Measurements from ENCODE around the gene TMEM30B. TPM values are rescaled to one million over a fixed set of nuclear protein-coding genes. Genes with fewer than 3 reads are reported as not detected.

Gene TMEM30B
- total RNA-seq, 4 donors from 2014 or later, result 6.6 to 128 (median 81.9) TPM

DNA sequence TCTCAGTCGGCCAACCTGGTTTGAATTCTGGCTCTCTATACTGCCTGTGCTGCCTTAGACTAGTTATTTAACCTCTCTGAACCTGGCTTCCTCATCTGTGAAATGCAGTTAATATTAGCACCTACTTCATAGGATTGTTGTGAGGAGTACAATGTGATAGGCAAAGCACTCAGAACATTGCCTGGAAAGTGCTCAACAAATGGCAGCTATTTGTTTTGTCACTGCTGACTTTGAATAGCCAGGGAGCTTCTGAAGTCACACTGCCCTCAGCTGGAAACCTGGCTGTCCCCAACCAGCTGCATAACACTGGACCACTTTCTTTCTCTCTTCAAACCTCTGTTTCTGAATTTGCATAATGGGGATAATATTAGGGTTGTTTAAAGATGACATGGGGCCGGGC, 9.6 kb downstream of the TMEM30B start:
- Histone ChIP-seq H3K27me3 (no peaks in the 10 kb centered on the region), H3K36me3 (no peaks in the 10 kb centered on the region), H3K4me1 (no peaks in the 10 kb centered on the region), H3K4me3 (no peak overlapping the region), H3K27ac (no peak overlapping the region), H3K9me3 (no peaks in the 10 kb centered on the region)
- no peak for DNase-seq
- no peak for TF ChIP-seq POLR2A (IDR thresholded peaks at IDR 0.05)
- TF ChIP-seq CTCF (IDR thresholded peaks at IDR 0.05), result no peak

DNA sequence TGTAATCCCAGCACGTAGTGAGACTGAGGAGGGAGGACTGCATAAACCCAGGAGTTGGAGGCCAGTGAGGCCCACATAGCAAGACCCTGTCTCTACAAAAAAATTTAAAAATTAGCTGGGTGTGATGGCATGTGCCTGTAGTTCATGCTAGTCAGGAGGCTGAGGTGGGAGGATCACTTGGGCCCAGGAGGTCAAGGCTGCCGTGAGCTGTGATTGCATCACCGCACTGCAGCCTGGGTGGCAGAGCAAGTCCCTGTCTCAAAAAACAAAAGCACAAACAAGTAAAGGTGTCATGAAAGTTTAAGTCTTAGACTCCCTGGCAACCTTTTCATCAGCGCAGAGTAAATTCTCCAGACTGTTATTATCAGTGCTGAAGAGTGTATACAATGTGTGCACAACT, 10.4 kb downstream of the TMEM30B start:
- Histone ChIP-seq H3K36me3 (no peaks in the 10 kb centered on the region), H3K4me1 (no peaks in the 10 kb centered on the region), H3K27ac (no peak overlapping the region), H3K27me3 (no peaks in the 10 kb centered on the region), H3K9me3 (no peaks in the 10 kb centered on the region), H3K4me3 (no peak overlapping the region)
- no peak for TF ChIP-seq CTCF (IDR thresholded peaks at IDR 0.05)
- TF ChIP-seq POLR2A (IDR thresholded peaks at IDR 0.05), result no peak
- no peak for DNase-seq

GRCh38 chr14:61269321-61270083, 11.6 kb downstream of the TMEM30B start:
- no peak overlapping the region for H3K27ac ChIP-seq
- peak overlapping the region in 2 of 4 donors; percentile 30 to 43 for H3K4me3 ChIP-seq
- TF ChIP-seq CTCF (IDR thresholded peaks at IDR 0.05) (peak; percentile 29 to 90 (median 78)), POLR2A (IDR thresholded peaks at IDR 0.05) (no peak)
- peak; percentile 59 to 93 (median 75) for DNase-seq
- no peaks in the 10 kb centered on the region for H3K4me1 ChIP-seq
- no peaks in the 10 kb centered on the region for H3K27me3 ChIP-seq
- no peaks in the 10 kb centered on the region for H3K9me3 ChIP-seq
- H3K36me3 ChIP-seq, result no peaks in the 10 kb centered on the region

DNA sequence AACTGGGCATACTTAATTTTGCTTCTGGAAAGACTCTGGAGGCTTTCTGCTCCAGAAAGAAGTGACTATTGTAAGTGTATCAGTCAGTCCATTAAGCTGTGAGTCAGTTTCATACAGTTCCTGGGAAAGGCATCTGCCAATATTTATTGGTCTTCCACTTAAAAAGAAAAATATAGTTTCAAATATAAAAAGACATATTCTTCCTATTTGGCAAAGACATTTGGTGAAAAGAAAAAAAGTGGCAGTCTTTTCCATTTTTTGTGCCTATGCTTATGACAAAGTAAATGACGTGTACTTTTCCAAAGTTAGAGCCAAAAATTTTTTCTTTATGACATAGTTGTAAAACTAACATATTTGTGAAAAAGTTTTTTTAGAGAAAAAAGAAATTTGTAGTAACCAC, 12.3 kb downstream of the TMEM30B start:
- TF ChIP-seq POLR2A (IDR thresholded peaks at IDR 0.05) (no peak), CTCF (IDR thresholded peaks at IDR 0.05) (no peak)
- Histone ChIP-seq H3K4me1 (no peaks in the 10 kb centered on the region), H3K36me3 (no peaks in the 10 kb centered on the region), H3K27ac (no peak overlapping the region), H3K27me3 (no peaks in the 10 kb centered on the region), H3K9me3 (no peaks in the 10 kb centered on the region), H3K4me3 (no peak overlapping the region)
- no peak for DNase-seq

DNA sequence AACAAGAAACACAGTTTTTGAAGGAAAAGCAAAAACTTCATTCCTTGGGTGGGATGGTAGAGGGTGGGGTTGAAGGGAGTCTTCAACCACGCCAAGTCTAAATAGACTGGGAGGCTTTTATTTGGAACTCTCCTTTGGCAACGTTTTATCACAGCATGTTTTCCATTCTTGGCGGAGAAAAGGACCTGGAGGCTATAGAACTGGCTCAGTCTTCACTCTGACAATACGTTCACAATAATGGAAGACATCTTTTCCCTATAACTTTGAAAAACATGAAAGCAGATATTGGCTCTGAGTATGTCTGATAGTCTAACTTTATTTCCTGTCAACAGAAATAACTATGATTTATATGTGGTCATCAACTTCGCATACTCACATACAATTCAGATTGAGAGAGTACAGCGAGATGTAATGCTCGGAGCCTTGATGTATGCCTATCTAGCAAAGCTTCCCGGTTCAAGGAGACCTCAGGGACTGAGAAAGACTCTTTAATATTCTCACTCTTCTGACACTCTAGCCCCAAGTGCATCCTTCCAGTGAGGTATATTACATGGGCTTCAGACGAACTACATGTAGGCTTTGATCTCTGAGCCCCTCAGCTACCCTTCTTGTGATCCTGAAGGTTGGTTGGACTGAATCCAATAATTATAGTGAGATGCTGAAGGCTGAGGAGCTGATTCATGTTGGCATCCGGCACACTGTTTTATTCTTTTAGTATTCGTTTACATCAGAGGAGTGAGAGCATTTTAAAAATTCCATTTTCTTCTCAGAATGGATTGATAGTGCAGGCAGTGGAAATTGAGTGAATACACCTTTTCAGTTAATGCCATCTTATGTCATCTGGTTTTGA, 14.0 kb downstream of the TMEM30B start:
- Histone ChIP-seq H3K36me3 (no peaks in the 10 kb centered on the region), H3K4me1 (no peaks in the 10 kb centered on the region), H3K9me3 (no peaks in the 10 kb centered on the region), H3K4me3 (no peak overlapping the region), H3K27ac (no peak overlapping the region), H3K27me3 (no peaks in the 10 kb centered on the region)
- no peak for TF ChIP-seq CTCF (IDR thresholded peaks at IDR 0.05)
- TF ChIP-seq POLR2A (IDR thresholded peaks at IDR 0.05), result no peak
- DNase-seq, result no peak

All from Peyer's patch (tissue), 4 donors.